COR-L47 (cell line): ENCODE data around the gene RITA1.

Experiments used
- DNase-seq: peaks from one replicate; lab custom pipeline; 2025; lab: John Stamatoyannopoulos, UW

Gene RITA1

GRCh38 chr12:113231235-113232088 is 45.9 kb downstream of the RITA1 start:
- no peak for DNase-seq

GRCh38 chr12:113232089-113232839 is 46.7 kb downstream of the RITA1 start:
- no peak for DNase-seq

- DNase-seq, result peak; percentile 93
These were observed 47.5 kb downstream of the RITA1 start for GRCh38 chr12:113232840-113233585.

- no peak for DNase-seq
These were observed 48.4 kb downstream of the RITA1 start for GRCh38 chr12:113233967-113234366.

- no peak for DNase-seq
These were observed 49.0 kb downstream of the RITA1 start for GRCh38 chr12:113234483-113234882.

GRCh38 chr12:113235976-113236375 is 50.5 kb downstream of the RITA1 start:
- no peak for DNase-seq

GRCh38 chr12:113236539-113237399 is 51.2 kb downstream of the RITA1 start:
- DNase-seq, result no peak

GRCh38 chr12:113237748-113238147 is 52.2 kb downstream of the RITA1 start:
- DNase-seq, result no peak

- no peak for DNase-seq
These were observed 52.8 kb downstream of the RITA1 start for GRCh38 chr12:113238309-113238708.

GRCh38 chr12:113239288-113239771 is 53.8 kb downstream of the RITA1 start:
- DNase-seq, result no peak

- DNase-seq, result no peak
These were observed 54.4 kb downstream of the RITA1 start for GRCh38 chr12:113239811-113240331.

GRCh38 chr12:113240395-113240794 is 54.9 kb downstream of the RITA1 start:
- no peak for DNase-seq

- peak; percentile 74 for DNase-seq
These were observed 55.9 kb downstream of the RITA1 start for GRCh38 chr12:113241191-113242025.
